Activated naive CD4-positive, alpha-beta T cell (primary cell): ENCODE data around the gene CRY1.

Source experiments
- DNase-seq, 4 experiments: peaks; one replicate each; lab custom pipeline; 2025; lab: John Stamatoyannopoulos, UW

CRY1 gene

DNA sequence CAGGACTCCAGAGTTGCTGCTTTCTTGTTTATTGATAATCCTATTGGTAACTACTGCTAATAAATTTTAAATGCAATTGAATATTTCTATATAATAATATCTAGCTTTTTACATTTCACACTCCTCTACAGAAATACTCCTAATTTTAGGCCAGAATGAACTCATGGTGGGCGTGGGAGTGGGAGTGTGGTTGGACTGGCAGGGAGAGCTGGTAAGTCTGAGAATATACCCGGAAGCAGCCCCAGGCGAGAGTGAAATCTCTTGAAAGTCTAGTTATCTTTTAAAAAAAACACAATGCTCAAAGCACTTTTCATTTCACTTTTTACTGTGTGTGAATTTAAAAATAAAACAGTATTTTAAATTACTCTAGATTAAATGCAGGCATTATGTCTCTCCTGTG, 132.9 kb downstream of the CRY1 start:
- no peak for DNase-seq

DNA sequence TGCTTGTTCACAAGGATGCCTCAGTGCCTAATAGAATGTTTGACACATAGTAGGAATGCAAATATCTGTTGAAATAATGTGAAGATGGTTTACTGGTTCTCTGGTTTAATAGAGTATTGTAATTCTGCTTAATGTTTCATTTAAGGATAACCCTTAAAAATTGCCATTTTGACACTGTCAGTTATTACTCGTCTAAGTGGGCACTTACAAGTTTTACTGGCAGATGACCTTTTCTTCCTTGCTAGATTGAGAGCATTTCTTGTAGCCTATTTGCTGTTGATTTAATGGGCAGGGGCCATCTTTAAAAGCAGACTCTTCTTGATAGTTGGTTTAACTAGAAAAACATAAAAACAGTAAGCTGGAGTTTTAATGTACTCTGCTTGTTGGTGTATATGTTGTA, 135.8 kb downstream of the CRY1 start:
- no peak for DNase-seq

DNA sequence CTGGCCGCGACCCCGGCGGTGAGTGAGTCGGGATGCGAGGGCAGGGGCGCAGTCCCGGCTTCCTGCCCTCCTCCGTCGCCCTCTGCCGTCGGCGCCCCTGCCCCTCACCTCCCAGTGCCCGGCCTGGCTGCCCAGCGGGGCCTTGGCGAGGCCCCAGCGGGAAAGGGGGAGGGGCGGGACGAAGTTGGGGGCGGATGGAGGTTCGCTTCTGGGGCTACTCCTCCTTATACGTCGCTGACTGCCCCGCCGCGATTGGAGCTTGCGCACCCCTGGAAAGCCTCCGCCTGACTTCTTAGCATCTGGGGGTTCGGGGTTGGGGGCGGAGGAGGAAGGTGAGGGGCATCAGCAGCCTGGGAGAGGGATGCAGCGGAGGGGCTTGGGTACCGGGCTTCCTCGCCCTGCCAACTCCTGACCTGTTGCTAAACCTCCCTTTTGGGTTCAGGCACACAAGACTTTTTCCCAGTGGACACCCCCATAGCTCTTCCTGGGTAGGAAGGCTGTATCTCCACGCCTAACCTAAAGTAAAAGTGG, 137.2 kb downstream of the CRY1 start:
- peak; percentile 3 to 48 (median 23) for DNase-seq

DNA sequence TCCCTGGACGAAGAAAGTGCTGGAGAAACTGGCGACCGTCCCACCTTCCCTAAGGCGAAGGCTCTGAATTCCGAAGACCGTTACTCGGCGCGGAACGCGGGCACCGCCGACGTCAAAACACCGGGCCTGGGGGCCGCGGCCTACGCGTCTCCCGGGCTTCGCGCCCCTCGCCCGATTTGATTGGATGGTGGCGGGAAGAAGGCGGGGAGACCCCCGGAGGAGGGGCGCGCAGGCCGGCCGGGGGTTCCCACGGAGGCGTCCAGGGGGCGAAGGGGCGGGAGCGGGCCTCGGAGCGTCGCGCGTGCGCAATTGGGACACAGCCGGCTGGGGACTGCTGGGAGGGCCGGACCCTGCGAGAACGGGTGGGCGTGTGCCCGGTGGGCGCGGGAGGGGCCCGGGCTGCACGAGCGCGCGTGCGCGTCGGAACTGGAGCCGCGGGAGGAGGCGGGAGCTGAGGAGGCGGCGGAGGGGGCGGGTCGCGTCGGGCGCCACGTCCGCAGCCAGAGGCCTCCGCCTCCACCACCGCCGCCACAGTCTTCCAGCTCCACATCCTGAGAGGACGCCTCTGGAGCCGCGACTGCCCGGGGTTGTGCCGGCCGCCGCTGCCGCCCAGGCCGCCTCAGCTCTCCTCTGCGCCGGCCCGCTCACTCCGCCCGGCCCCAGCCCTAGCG, 137.8 kb downstream of the CRY1 start, which contains the start of gene TMEM263:
TSS of gene TMEM263 (plus strand) at position 531 of the 671 bp plus-strand sequence. CDS start 11,210 bp downstream, outside the sequence.
- peak; percentile 65 to 86 (median 73) for DNase-seq

DNA sequence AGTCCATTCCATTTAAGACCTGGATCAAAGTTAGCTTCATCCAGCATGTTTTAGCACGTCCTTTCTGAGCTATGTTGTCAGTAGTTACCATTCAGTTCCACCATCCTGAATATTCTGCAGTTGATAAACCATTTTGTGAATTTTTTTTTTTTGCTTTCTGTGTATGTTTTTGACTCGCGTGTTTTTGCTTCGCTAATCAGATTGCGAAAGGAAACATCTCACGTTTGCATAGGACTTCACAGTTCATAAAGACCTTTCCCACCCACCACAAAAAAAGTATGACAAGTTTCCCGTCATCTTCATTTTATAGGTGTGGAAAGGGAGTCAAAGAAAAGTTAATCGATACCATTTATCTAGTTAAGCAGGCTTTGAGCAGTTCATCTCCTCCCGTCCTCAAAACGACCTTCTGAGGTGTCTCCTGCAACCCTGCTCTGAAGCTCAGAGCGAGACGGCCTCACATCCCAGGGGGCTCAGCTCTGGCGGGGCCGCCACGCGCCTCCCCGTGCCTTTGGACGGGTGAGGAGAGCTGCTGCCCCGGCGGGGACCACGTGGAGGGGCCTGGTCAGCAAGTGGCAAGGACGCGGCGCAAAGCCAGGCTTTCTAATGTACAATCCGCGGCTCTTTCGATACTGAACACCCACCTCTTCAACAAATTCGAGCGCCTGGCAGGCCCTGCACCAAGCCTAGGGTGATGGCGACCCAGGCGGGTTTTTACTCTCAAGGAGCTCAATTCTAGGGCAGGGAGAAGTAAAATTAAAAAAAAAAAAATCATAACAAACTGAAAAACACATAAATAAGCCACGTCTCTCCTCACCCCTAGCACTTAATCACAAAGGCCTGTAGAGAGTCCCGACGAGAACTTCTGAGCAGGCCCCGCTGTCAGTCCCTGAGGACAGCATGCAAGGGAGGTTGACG, 138.6 kb downstream of the CRY1 start:
- DNase-seq, result peak in 1 of 4 experiments; percentile 46

DNA sequence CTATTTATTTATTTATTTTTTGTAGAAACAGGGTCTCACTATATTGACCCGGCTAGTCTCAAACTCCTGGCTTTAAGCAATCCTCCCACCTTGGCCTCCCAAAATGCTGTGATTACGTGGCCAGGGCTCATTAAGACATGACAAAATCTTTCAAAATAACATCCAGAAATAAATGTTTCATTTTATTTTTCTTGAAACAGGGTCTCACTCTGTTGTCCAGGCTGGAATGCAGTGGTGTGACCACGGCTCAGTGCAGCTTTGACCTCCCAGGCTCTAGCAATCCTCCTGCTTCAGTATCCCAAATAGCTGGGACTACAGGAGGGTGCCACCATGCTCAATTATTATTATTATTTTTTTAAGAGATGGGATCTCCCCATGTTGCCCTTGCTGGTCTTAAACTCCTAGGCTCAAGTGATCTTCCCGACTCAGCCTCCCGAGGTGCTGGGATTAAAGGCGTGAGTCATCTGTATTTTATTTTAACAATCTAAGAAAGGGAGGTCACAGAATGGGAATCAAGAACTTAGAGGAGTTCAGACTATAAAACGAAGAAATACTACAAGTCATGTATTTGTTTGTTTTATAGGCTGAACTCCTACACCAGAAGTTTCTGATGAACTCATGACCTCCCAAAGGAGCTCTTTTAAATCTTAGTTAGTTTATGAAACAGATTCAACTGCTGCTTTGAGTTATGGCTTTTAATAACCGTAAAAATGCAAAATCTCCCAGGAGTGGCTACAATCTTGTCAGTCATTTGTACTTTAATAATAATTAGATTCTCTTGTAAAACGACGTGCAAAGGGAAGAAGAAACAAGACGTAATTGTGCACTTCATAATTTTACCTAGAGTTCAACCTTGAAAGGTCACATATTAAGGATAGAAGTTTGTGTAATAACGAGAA, 139.7 kb downstream of the CRY1 start:
- DNase-seq, result no peak

DNA sequence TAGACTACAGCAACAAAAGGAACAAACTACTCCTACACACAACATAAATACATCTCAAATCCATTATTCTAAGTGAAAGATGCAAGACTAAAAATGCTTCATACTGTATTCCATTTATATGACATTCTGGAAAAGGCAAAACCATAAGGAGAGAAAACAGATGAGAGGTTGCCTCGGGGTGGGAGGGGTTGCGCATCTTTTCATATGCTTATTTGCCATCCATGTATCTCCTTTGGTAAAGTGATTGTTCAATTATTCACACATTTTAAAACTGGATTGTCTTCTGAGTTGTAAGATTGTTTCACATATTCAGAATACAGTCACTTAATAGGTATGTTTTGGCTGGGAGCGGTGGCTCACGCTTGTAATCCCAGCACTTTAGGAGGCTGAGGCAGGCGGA, 142.8 kb downstream of the CRY1 start:
- DNase-seq, result no peak

DNA sequence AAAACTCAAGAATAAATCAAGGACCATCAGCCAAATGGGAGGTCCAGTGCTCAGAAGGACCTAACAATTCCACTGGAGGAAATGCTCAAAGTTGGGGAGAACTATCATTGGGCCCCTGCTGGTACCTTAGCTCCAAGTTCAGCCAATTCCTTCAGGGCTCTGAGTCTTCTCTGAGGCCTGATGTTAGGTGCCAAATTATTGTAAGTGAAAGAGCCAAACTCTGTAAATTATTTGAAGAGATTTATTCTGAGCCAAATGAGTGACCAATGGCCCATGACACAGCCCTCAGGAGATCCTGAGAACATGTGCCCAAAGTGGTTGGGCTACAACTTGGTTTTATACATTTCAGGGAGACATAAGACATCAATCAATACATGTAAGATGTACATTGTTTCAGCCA, 145.9 kb downstream of the CRY1 start:
- no peak for DNase-seq

DNA sequence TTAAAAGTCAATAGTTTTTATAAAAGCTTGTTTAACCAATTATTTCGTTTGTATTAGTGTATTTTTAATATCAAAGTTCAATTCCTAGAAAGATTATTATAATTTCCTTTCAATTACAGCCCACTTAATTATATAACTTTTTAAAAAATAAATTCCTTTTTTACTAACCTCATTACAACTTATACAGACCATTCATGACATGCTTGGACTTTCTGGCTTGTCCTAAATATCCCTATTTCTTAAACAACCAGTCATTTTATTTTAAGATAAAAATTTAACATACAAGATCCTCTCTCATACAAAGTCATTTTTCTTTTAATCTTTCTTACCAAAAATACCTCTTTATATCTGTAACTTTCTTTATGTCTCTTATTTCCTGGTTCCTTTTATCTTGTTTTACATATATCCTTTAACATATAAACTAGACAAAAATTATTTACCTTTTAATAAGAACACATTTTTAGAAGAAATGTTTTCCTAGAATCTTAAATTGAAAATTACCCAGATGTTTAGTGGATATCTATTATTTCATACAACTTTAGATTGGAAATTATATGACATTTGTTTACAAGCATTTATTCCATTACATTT, 148.0 kb downstream of the CRY1 start:
- no peak for DNase-seq

DNA sequence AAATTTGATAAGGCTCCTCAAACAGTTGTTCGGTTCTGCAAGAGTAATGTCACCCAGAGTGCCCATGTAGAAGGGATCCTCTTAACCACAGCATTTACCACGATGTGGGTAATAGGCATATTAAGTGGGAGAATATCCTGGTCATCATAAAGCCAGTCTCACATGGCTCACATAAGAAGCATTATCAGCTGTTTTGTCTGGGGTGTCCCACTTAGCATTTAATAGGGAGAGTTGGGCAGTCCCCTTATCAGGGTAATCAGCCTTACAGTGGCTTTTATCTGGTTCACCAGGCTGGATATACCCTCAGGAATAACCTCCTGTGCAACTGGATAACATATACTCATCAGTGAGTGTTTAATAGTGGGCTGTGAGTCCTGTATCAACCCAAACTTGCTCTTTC, 150.6 kb downstream of the CRY1 start:
- no peak for DNase-seq

DNA sequence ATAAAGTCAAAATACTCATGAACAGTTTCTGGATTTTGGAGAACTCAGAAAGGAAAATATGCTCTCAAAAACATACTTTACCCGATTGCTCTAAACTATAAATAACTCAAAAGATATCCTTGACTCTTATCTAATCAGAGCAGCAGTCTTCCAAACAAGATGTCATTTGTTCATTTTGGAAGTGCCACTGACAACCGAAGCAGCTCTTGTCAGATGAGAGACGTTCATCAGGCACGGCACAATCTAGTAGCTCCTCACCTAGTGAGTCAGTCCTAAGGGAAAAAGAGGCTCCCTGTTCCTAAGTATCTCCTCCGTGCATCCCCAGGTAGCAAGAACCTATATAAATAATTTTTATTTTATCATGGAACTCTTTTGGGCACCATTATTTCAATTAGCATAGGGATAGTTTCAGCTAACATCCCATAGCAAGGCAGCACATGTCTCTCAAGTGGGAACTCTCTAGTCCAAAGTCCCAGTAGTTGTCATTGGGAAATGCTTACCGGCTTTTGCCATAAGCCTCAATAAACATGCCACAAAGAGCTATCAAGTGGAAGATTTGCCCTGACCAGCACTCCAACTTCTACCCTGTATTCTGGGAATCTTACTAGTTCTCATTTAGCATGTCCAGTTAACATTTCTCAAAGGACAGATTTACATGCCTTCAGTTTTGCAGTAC, 151.7 kb downstream of the CRY1 start:
- no peak for DNase-seq
